HepG2 (cell line): ENCODE measurements around the gene IL1R1. TPM values are rescaled to one million over a fixed set of nuclear protein-coding genes. Genes with fewer than 3 reads are reported as not detected.

Experiments used
- CBFB ChIP-seq: sonication (generic); formaldehyde crosslinking; IDR thresholded peaks from 2 replicates; pipeline ENCODE4 v1.4.0; 2020; ENCODE audit warnings: missing genetic modification reagents
- GATAD2A ChIP-seq: IDR thresholded peaks from 2 replicates; pipeline ENCODE4 v1.6.1; 2016
- GTF3A ChIP-seq: sonication (generic); formaldehyde crosslinking; conservative IDR thresholded peaks from 2 replicates; pipeline ENCODE4 v1.4.0; 2020; ENCODE audit warnings: mild to moderate bottlenecking, missing genetic modification reagents
- KMT2B ChIP-seq: IDR thresholded peaks from 2 replicates; pipeline ENCODE4 v1.6.1; 2016; ENCODE audit warnings: missing genetic modification reagents, missing compliant biosample characterization
- NBN ChIP-seq: fragments of 450-650 bp; conservative IDR thresholded peaks from 2 replicates; pipeline ENCODE4 v1.6.1; 2017
- PLRG1 ChIP-seq: fragments of 450-650 bp; conservative IDR thresholded peaks from 2 replicates; pipeline ENCODE4 v1.6.1; 2016
- PRPF4 ChIP-seq: fragments of 200-400 bp; formaldehyde crosslinking; IDR thresholded peaks from 2 replicates; pipeline ENCODE4 v1.6.1; 2016; ENCODE audit warnings: low read length, low read depth; ENCODE audit not compliant: poor library complexity, severe bottlenecking
- RAD21 ChIP-seq: fragments of 450-650 bp; formaldehyde crosslinking; IDR thresholded peaks from 2 replicates; pipeline ENCODE4 v1.5.0; 2020; ENCODE audit warnings: mild to moderate bottlenecking
- RFXAP ChIP-seq: sonication (generic); formaldehyde crosslinking; IDR thresholded peaks from 2 replicates; pipeline ENCODE4 v1.4.0; 2020; ENCODE audit warnings: missing genetic modification reagents, borderline replicate concordance
- SSRP1 ChIP-seq: IDR thresholded peaks from 2 replicates; pipeline ENCODE4 v1.6.1; 2016; ENCODE audit warnings: control low read depth
- TGIF2 ChIP-seq: IDR thresholded peaks from 2 replicates; pipeline ENCODE4 v1.6.1; 2016; ENCODE audit warnings: control low read depth, missing compliant biosample characterization
- XBP1 ChIP-seq: sonication (generic); formaldehyde crosslinking; IDR thresholded peaks from 2 replicates; pipeline ENCODE4 v1.5.0; 2020; ENCODE audit warnings: missing genetic modification reagents
- ZMAT5 ChIP-seq: sonication (generic); formaldehyde crosslinking; IDR thresholded peaks from 2 replicates; pipeline ENCODE4 v1.5.0; 2020; ENCODE audit warnings: mild to moderate bottlenecking, low read depth, missing genetic modification reagents, borderline replicate concordance
- ZMYM2 ChIP-seq: sonication (generic); formaldehyde crosslinking; IDR thresholded peaks from 2 replicates; pipeline ENCODE4 v1.8.0; 2022; ENCODE audit warnings: mild to moderate bottlenecking, missing genetic modification reagents
- ZMYM3 ChIP-seq: sonication (generic); formaldehyde crosslinking; IDR thresholded peaks from 2 replicates; pipeline ENCODE4 v1.5.1; 2020; ENCODE audit warnings: mild to moderate bottlenecking, missing genetic modification reagents
- ZNF251 ChIP-seq: sonication (generic); formaldehyde crosslinking; IDR thresholded peaks from 2 replicates; pipeline ENCODE4 v1.9.0; 2021; ENCODE audit warnings: mild to moderate bottlenecking, missing genetic modification reagents
- ZNF264 ChIP-seq: sonication (generic); formaldehyde crosslinking; IDR thresholded peaks from 2 replicates; pipeline ENCODE4 v1.4.0; 2020; ENCODE audit warnings: missing genetic modification reagents
- ZNF414 ChIP-seq: sonication (generic); formaldehyde crosslinking; IDR thresholded peaks from 2 replicates; pipeline ENCODE4 v1.5.0; 2020; ENCODE audit warnings: missing genetic modification reagents
- ZNF646 ChIP-seq: sonication (generic); formaldehyde crosslinking; IDR thresholded peaks from 2 replicates; pipeline ENCODE4 v1.9.0; 2021; ENCODE audit warnings: mild to moderate bottlenecking, missing genetic modification reagents
- ZNF879 ChIP-seq: sonication (generic); formaldehyde crosslinking; IDR thresholded peaks from 2 replicates; pipeline ENCODE4 v1.8.1; 2023; ENCODE audit warnings: missing genetic modification reagents
- polyA plus RNA-seq, 8 experiments: library from polyadenylated mRNA; depleted of rRNA in 3 of 8; stranded (reverse) in 7 of 8; unstranded in 1 of 8; fragments of >200 nt; fragmentation: Illumina TruSeq in 4 of 8; extraction: Trizol in 4 of 8; gene quantifications; 2 replicates each; pipeline versions ENCODE4 v1.2.1 to v1.2.3, GENCODE V29; 2011 to 2016; ENCODE audit warnings: low read depth in 4 of 8, missing spikeins in 1 of 8, mixed read lengths in 1 of 8; ENCODE audit not compliant: insufficient read depth in 1 of 8
- total RNA-seq, 5 experiments: library from RNA; depleted of rRNA; stranded (reverse); fragments of >200 nt; fragmentation: Illumina TruSeq; extraction: Trizol; gene quantifications; 2 replicates each; pipeline ENCODE4 v1.2.3, GENCODE V29; 2016; ENCODE audit warnings: low read depth in 1 of 5
- TF ChIP-seq, protein P1 (sequence below): sonication (generic); formaldehyde crosslinking; IDR thresholded peaks from 2 replicates; pipeline ENCODE4 v1.4.0; 2020; ENCODE audit warnings: missing genetic modification reagents, borderline replicate concordance

The IL1R1 gene
- total and polyA plus RNA-seq, 2 of the 13 experiments (the other 11 are each of a cell fraction or from before 2014, with no cell fraction given): 38.0 to 93.1 TPM

DNA sequence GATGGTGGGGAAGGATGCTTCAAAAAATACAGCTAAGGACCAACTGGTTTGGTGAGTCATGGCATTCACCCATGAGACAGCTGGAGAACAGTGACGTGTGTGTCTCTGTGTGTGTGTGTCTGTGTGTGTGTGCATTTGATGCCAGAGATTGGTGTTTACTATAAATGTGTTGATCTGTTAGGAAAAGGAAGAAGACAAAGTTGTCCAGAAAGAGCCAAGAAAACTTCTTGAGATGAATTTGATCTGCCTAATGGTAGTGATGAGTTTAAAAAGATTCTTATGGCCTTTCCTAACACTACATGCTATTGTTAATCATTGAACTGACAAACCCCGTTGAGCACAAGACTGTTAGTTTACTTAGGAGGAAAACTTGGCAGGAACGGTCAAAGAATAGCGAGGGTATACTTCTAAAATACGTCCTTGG lies 36.4 kb upstream of the IL1R1 start (continued):
- TF ChIP-seq, protein P1, sequence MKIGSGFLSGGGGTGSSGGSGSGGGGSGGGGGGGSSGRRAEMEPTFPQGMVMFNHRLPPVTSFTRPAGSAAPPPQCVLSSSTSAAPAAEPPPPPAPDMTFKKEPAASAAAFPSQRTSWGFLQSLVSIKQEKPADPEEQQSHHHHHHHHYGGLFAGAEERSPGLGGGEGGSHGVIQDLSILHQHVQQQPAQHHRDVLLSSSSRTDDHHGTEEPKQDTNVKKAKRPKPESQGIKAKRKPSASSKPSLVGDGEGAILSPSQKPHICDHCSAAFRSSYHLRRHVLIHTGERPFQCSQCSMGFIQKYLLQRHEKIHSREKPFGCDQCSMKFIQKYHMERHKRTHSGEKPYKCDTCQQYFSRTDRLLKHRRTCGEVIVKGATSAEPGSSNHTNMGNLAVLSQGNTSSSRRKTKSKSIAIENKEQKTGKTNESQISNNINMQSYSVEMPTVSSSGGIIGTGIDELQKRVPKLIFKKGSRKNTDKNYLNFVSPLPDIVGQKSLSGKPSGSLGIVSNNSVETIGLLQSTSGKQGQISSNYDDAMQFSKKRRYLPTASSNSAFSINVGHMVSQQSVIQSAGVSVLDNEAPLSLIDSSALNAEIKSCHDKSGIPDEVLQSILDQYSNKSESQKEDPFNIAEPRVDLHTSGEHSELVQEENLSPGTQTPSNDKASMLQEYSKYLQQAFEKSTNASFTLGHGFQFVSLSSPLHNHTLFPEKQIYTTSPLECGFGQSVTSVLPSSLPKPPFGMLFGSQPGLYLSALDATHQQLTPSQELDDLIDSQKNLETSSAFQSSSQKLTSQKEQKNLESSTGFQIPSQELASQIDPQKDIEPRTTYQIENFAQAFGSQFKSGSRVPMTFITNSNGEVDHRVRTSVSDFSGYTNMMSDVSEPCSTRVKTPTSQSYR (CRISPR knock-in tag): no peak
- TF ChIP-seq GTF3A (CRISPR knock-in tag): no peak
- no peak for TF ChIP-seq ZNF251 (CRISPR knock-in tag)
- TF ChIP-seq TGIF2 (CRISPR knock-in tag): no peak
- TF ChIP-seq RAD21 (CRISPR knock-in tag): no peak
- TF ChIP-seq ZNF879 (CRISPR knock-in tag): no peak
- TF ChIP-seq PRPF4: no peak
- TF ChIP-seq RFXAP: no peak
- TF ChIP-seq PLRG1: no peak
- no peak for TF ChIP-seq CBFB (CRISPR knock-in tag)
- peak; percentile 84; the same call in 1 of the 2 replicates for TF ChIP-seq GATAD2A
- TF ChIP-seq SSRP1 (CRISPR knock-in tag): no peak
- TF ChIP-seq ZMYM2 (CRISPR knock-in tag): no peak
- TF ChIP-seq ZNF264: 0 out of 2 replicates have a peak, but pooled peaks have one; percentile 24
- TF ChIP-seq KMT2B (CRISPR knock-in tag): 0 out of 2 replicates have a peak, but pooled peaks have one; percentile 23
- TF ChIP-seq ZMAT5 (CRISPR knock-in tag): no peak
- no peak for TF ChIP-seq XBP1 (CRISPR knock-in tag)
- TF ChIP-seq ZNF646: peak; percentile 94
- TF ChIP-seq ZNF414: no peak
- TF ChIP-seq NBN: no peak
- peak; percentile 64; the same call in 1 of the 2 replicates for TF ChIP-seq ZMYM3 (CRISPR knock-in tag)
